H9 (cell line): Measurements from ENCODE around the gene NCOA5. TPM values are rescaled to one million over a fixed set of nuclear protein-coding genes. Genes with fewer than 3 reads are reported as not detected.

Experiments used
- DNase-seq: peaks from one replicate; pipeline ENCODE4 v3.0.0-alpha.2; 2017
- H2AFZ ChIP-seq: one replicate; pipeline ENCODE4 v1.6.1; 2013; ENCODE audit warnings: mild to moderate bottlenecking, low read length, control low read depth, moderate library complexity
- H2AK5ac ChIP-seq: 2 replicates; pipeline ENCODE4 v1.6.1; 2013; ENCODE audit warnings: low read length, control low read depth, mixed read lengths; ENCODE audit not compliant: insufficient read length
- H2BK120ac ChIP-seq: one replicate; pipeline ENCODE4 v1.6.1; 2013; ENCODE audit warnings: low read depth, mild to moderate bottlenecking, low read length, control low read depth, inconsistent platforms; ENCODE audit not compliant: poor library complexity, severe bottlenecking
- H2BK12ac ChIP-seq: 2 replicates; pipeline ENCODE4 v1.6.1; 2013; ENCODE audit warnings: low read length, control low read depth, mixed read lengths, low read depth; ENCODE audit not compliant: insufficient read length
- H2BK15ac ChIP-seq: 2 replicates; pipeline ENCODE4 v1.6.1; 2013; ENCODE audit warnings: low read depth, low read length, control low read depth
- H2BK20ac ChIP-seq: one replicate; pipeline ENCODE4 v1.6.1; 2013; ENCODE audit warnings: low read depth, mild to moderate bottlenecking, low read length, control low read depth, inconsistent platforms; ENCODE audit not compliant: poor library complexity, severe bottlenecking
- H2BK5ac ChIP-seq: 2 replicates; pipeline ENCODE4 v1.6.1; 2013; ENCODE audit warnings: low read length, control low read depth, mixed read lengths; ENCODE audit not compliant: insufficient read length
- H3K14ac ChIP-seq: 2 replicates; pipeline ENCODE4 v1.6.1; 2013; ENCODE audit warnings: low read length, control low read depth; ENCODE audit not compliant: insufficient read depth
- H3K18ac ChIP-seq: 2 replicates; pipeline ENCODE4 v1.6.1; 2013; ENCODE audit warnings: low read depth, mild to moderate bottlenecking, mixed read lengths, low read length, control low read depth; ENCODE audit not compliant: insufficient read length
- H3K23ac ChIP-seq: 2 replicates; pipeline ENCODE4 v1.6.1; 2013; ENCODE audit warnings: low read length, control low read depth, mixed read lengths, low read depth; ENCODE audit not compliant: insufficient read length
- H3K23me2 ChIP-seq: 2 replicates; pipeline ENCODE4 v1.6.1; 2013; ENCODE audit warnings: low read depth, mild to moderate bottlenecking, mixed read lengths, low read length, control low read depth; ENCODE audit not compliant: insufficient read length, poor library complexity, severe bottlenecking
- H3K27ac ChIP-seq: 2 replicates; pipeline ENCODE4 v1.5.1; 2013; ENCODE audit warnings: low read length, control low read depth, mixed read lengths, low read depth; ENCODE audit not compliant: insufficient read length
- H3K27me3 ChIP-seq: 2 replicates; pipeline ENCODE4 v1.6.1; 2013; ENCODE audit warnings: low read length, control low read depth, inconsistent platforms; ENCODE audit not compliant: insufficient read depth
- H3K4ac ChIP-seq: 2 replicates; pipeline ENCODE4 v1.6.1; 2013; ENCODE audit warnings: low read depth, mild to moderate bottlenecking, control low read depth, inconsistent platforms, low read length, moderate library complexity
- H3K4me1 ChIP-seq: 2 replicates; pipeline ENCODE4 v1.6.1; 2013; ENCODE audit warnings: low read length, control low read depth, inconsistent platforms; ENCODE audit not compliant: insufficient read depth
- H3K4me2 ChIP-seq: 2 replicates; pipeline ENCODE4 v1.6.1; 2013; ENCODE audit warnings: low read length, control low read depth, mixed read lengths; ENCODE audit not compliant: insufficient read length, insufficient read depth
- H3K56ac ChIP-seq: 2 replicates; pipeline ENCODE4 v1.6.1; 2013; ENCODE audit warnings: low read depth, mild to moderate bottlenecking, mixed read lengths, low read length, control low read depth; ENCODE audit not compliant: insufficient read length
- H3K79me1 ChIP-seq: 2 replicates; pipeline ENCODE4 v1.6.1; 2013; ENCODE audit warnings: low read depth, mild to moderate bottlenecking, moderate library complexity, low read length, control low read depth, inconsistent platforms; ENCODE audit not compliant: insufficient read depth, poor library complexity, severe bottlenecking
- H3K79me2 ChIP-seq: 2 replicates; pipeline ENCODE4 v1.6.1; 2013; ENCODE audit warnings: low read length, control low read depth, inconsistent platforms; ENCODE audit not compliant: insufficient read depth
- H3K9ac ChIP-seq: 2 replicates; pipeline ENCODE4 v1.6.1; 2013; ENCODE audit warnings: low read length, control low read depth, mixed read lengths; ENCODE audit not compliant: insufficient read length; ENCODE audit errors: extremely low read depth
- H3K9me3 ChIP-seq: one replicate; pipeline ENCODE4 v1.6.1; 2013; ENCODE audit warnings: low read depth, low read length, inconsistent platforms; ENCODE audit not compliant: control insufficient read depth
- H3T11ph ChIP-seq: one replicate; pipeline ENCODE4 v1.6.1; 2013; ENCODE audit warnings: mild to moderate bottlenecking, low read length, control low read depth, inconsistent platforms
- H4K20me1 ChIP-seq: one replicate; pipeline ENCODE4 v1.6.1; 2013; ENCODE audit not compliant: control insufficient read depth, insufficient read length, insufficient read depth
- H4K5ac ChIP-seq: 2 replicates; pipeline ENCODE4 v1.6.1; 2013; ENCODE audit warnings: low read depth, mild to moderate bottlenecking, mixed read lengths, low read length, control low read depth; ENCODE audit not compliant: insufficient read length
- H4K8ac ChIP-seq: replicated peaks from 2 replicates; pipeline ENCODE4 v1.6.1; 2013; ENCODE audit warnings: low read length, control low read depth, mixed read lengths, low read depth; ENCODE audit not compliant: insufficient read length
- H4K91ac ChIP-seq: 2 replicates; pipeline ENCODE4 v1.6.1; 2013; ENCODE audit warnings: low read depth, mild to moderate bottlenecking, moderate library complexity, mixed read lengths, low read length, control low read depth; ENCODE audit not compliant: insufficient read length
- H3K27ac Mint-ChIP-seq, 3 experiments: 2 replicates in 2 of 3; 3 replicates in 1 of 3; pipeline ENCODE4 v1.8.0; 2020 to 2021; ENCODE audit warnings: mixed read lengths in 3 of 3, mild to moderate bottlenecking in 1 of 3, moderate library complexity in 1 of 3
- H3K27me3 Mint-ChIP-seq: 2 replicates; pipeline ENCODE4 v1.8.0; 2021; ENCODE audit warnings: low read depth, mild to moderate bottlenecking, moderate library complexity, mixed read lengths
- H3K36me3 Mint-ChIP-seq, 3 experiments: 2 replicates in 2 of 3; 3 replicates in 1 of 3; pipeline ENCODE4 v1.8.0; 2020 to 2021; ENCODE audit warnings: low read depth in 3 of 3, mixed read lengths in 3 of 3; ENCODE audit not compliant: insufficient read depth in 1 of 3
- H3K4me1 Mint-ChIP-seq, 2 experiments: 2 replicates each; pipeline ENCODE4 v1.8.0; 2020; ENCODE audit warnings: mixed read lengths in 2 of 2
- H3K4me3 Mint-ChIP-seq, 2 experiments: 2 replicates in 1 of 2; 3 replicates in 1 of 2; pipeline ENCODE4 v1.8.0; 2020 to 2021; ENCODE audit warnings: mild to moderate bottlenecking in 2 of 2, mixed read lengths in 2 of 2, moderate library complexity in 1 of 2
- H3K9me3 Mint-ChIP-seq, 2 experiments: 2 replicates in 1 of 2; 3 replicates in 1 of 2; pipeline ENCODE4 v1.8.0; 2020; ENCODE audit warnings: mild to moderate bottlenecking in 2 of 2, mixed read lengths in 2 of 2, moderate library complexity in 1 of 2
- CTCF ChIP-seq: fragments of 200-600 bp; sonication (generic); conservative IDR thresholded peaks from 3 replicates; pipeline ENCODE4 v1.8.0; 2021; ENCODE audit warnings: antibody characterized with exemption, mild to moderate bottlenecking
- WGBS: extraction: QIAGEN DNeasy Blood & Tissue Kit; methylation state at CpG from one replicate; pipeline ENCODE4 v1.1.7; 2013; ENCODE audit warnings: missing lambda C conversion rate, low lambda C conversion rate, mixed read lengths; ENCODE audit not compliant: insufficient read length; ENCODE audit errors: extremely low coverage; 5-methylcytosine and 5-hydroxymethylcytosine counted together
- total RNA-seq: library from RNA; stranded (reverse); gene quantifications from 2 replicates; pipeline ENCODE4 v1.2.1, GENCODE V29; 2021

NCOA5 gene
- total RNA-seq, 1 experiment from 2014 or later, result 55.7 TPM

- Histone ChIP-seq H2BK15ac (no peak overlapping the region), H3K9ac (no peak overlapping the region), H2AK5ac (no peak overlapping the region), H2AFZ (no peak overlapping the region), H3K14ac (no peak overlapping the region), H3K9me3 (no peaks in the 10 kb centered on the region), H3K27ac (no peak overlapping the region), H2BK5ac (no peak overlapping the region), H2BK20ac (no peak overlapping the region), H3K4me1 (no peaks in the 10 kb centered on the region; the same call in 1 of the 2 replicates), H3K4me2 (no peak overlapping the region), H3K56ac (no peak overlapping the region), H3K79me2 (no peaks in the 10 kb centered on the region), H4K20me1 (no peaks in the 10 kb centered on the region), H3K79me1 (no peaks in the 10 kb centered on the region), H3K23me2 (peaks cover 6% of the 10 kb centered on the region), H4K91ac (no peak overlapping the region), H3T11ph (no peak overlapping the region), H3K27me3 (peaks cover 24% of the 10 kb centered on the region; the same call in 1 of the 2 replicates), H3K4ac (no peak overlapping the region), H3K18ac (no peak overlapping the region), H4K5ac (no peak overlapping the region), H2BK120ac (no peak overlapping the region), H3K23ac (no peak overlapping the region), H4K8ac (no peak overlapping the region), H2BK12ac (no peak overlapping the region)
- WGBS, result no CpG with 5 or more reads among the region's 4 CpGs
- Mint-ChIP-seq H3K27ac (no peak overlapping the region), H3K36me3 (0 out of 7 replicates have a peak, but pooled peaks cover 0 to 1% (median 0%) of the 10 kb centered on the region in 3 experiments), H3K27me3 (peaks cover 65% of the 10 kb centered on the region), H3K9me3 (no peaks in the 10 kb centered on the region), H3K4me3 (no peak overlapping the region), H3K4me1 (peaks cover 12 to 13% of the 10 kb centered on the region in 2 experiments)
- DNase-seq, result no peak
- no peak for TF ChIP-seq CTCF
Measured at GRCh38 chr20:46023999-46024398, 65.8 kb downstream of the NCOA5 start.
